ENCODE data around the gene FBXO31.

GRCh38 chr16:87304951-87305350, 78.6 kb downstream of the FBXO31 start:
- TF ChIP-seq, protein P1, sequence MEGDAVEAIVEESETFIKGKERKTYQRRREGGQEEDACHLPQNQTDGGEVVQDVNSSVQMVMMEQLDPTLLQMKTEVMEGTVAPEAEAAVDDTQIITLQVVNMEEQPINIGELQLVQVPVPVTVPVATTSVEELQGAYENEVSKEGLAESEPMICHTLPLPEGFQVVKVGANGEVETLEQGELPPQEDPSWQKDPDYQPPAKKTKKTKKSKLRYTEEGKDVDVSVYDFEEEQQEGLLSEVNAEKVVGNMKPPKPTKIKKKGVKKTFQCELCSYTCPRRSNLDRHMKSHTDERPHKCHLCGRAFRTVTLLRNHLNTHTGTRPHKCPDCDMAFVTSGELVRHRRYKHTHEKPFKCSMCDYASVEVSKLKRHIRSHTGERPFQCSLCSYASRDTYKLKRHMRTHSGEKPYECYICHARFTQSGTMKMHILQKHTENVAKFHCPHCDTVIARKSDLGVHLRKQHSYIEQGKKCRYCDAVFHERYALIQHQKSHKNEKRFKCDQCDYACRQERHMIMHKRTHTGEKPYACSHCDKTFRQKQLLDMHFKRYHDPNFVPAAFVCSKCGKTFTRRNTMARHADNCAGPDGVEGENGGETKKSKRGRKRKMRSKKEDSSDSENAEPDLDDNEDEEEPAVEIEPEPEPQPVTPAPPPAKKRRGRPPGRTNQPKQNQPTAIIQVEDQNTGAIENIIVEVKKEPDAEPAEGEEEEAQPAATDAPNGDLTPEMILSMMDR (tag by site-specific recombination; IDR thresholded peaks at IDR 0.05) = no peak
- no peak for TF ChIP-seq ZNF18 (tag by site-specific recombination; IDR thresholded peaks at IDR 0.05)
- TF ChIP-seq ZNF416 (tag by site-specific recombination; IDR thresholded peaks at IDR 0.05) = no peak
- no peak for TF ChIP-seq YY1 (tag by site-specific recombination; IDR thresholded peaks at IDR 0.05)
- TF ChIP-seq ZNF792 (tag by site-specific recombination; IDR thresholded peaks at IDR 0.05) = no peak
- TF ChIP-seq, protein P2, sequence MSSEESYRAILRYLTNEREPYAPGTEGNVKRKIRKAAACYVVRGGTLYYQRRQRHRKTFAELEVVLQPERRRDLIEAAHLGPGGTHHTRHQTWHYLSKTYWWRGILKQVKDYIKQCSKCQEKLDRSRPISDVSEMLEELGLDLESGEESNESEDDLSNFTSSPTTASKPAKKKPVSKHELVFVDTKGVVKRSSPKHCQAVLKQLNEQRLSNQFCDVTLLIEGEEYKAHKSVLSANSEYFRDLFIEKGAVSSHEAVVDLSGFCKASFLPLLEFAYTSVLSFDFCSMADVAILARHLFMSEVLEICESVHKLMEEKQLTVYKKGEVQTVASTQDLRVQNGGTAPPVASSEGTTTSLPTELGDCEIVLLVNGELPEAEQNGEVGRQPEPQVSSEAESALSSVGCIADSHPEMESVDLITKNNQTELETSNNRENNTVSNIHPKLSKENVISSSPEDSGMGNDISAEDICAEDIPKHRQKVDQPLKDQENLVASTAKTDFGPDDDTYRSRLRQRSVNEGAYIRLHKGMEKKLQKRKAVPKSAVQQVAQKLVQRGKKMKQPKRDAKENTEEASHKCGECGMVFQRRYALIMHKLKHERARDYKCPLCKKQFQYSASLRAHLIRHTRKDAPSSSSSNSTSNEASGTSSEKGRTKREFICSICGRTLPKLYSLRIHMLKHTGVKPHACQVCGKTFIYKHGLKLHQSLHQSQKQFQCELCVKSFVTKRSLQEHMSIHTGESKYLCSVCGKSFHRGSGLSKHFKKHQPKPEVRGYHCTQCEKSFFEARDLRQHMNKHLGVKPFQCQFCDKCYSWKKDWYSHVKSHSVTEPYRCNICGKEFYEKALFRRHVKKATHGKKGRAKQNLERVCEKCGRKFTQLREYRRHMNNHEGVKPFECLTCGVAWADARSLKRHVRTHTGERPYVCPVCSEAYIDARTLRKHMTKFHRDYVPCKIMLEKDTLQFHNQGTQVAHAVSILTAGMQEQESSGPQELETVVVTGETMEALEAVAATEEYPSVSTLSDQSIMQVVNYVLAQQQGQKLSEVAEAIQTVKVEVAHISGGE (tag by site-specific recombination; conservative IDR thresholded peaks at IDR 0.05; ENCODE audit: low read depth) = no peak

All from HEK293 (cell line).